ENCODE results near the gene CDC14C. TPM values are rescaled to one million over a fixed set of nuclear protein-coding genes. Genes with fewer than 3 reads are reported as not detected.
"Not testable (repeated sequence)": the region's sequence is repeated elsewhere in the genome, so short reads cannot be mapped to it uniquely, and the experiment has no call there.

CDC14C gene
- polyA plus RNA-seq (ENCODE audit: insufficient read length in 3 of 3) = under 1 TPM in 2 of 3 donors, not detected in 1; 0.04 to 0.11 TPM
- long read RNA-seq, donor 1 = 0 reads
- long read RNA-seq, donor 2 = 0 reads
- long read RNA-seq, donor 3 = 0 reads
- long read RNA-seq, donor 4 = 0 reads
- long read RNA-seq, donor 5 = 0 reads
- long read RNA-seq, donor 6 = 0 reads
- long read RNA-seq, donor 7 = 0 reads
- long read RNA-seq, donor 8 = 0 reads
- long read RNA-seq, donor 9 = 0 reads
- long read RNA-seq, donor 10, partial matches to known transcripts = 0 of 1 reads
- long read RNA-seq, donor 10, other reads (novel, unspliced or antisense) = 0 of 1 reads
- long read RNA-seq, donor 11 = 0 reads
- long read RNA-seq, donor 12 = 0 reads
- long read RNA-seq, donor 13 = 0 reads
- long read RNA-seq, donor 14 = 0 reads
- long read RNA-seq, donor 15 = 0 reads
- long read RNA-seq, donor 16 = 0 reads

GRCh38 chr7:48924433-48924832 is at the start of gene CDC14C:
TSS of gene CDC14C (plus strand) at chr7:48924547. CDS start at chr7:48924673, 126 bp downstream.
- no peak for DNase-seq (ENCODE audit: extremely low read depth in 1 of 11, low read depth in 9 of 11, low spot score in 4 of 11)

GRCh38 chr7:48875045-48875916 is 49.1 kb upstream of the CDC14C start:
- DNase-seq (ENCODE audit: extremely low read depth in 1 of 11, low read depth in 9 of 11, low spot score in 4 of 11) = peak; percentile 9 to 43 (median 22)

- no peak for DNase-seq (ENCODE audit: extremely low read depth in 1 of 11, low read depth in 9 of 11, low spot score in 4 of 11)
These were observed 48.3 kb upstream of the CDC14C start for GRCh38 chr7:48876087-48876486.

GRCh38 chr7:48880851-48881250 is 43.5 kb upstream of the CDC14C start:
- DNase-seq (ENCODE audit: extremely low read depth in 1 of 11, low read depth in 9 of 11, low spot score in 4 of 11) = no peak

- no peak for DNase-seq (ENCODE audit: extremely low read depth in 1 of 11, low read depth in 9 of 11, low spot score in 4 of 11)
These were observed 36.8 kb upstream of the CDC14C start for GRCh38 chr7:48887500-48887899.

- no peak for DNase-seq (ENCODE audit: extremely low read depth in 1 of 11, low read depth in 9 of 11, low spot score in 4 of 11)
These were observed 29.8 kb upstream of the CDC14C start for GRCh38 chr7:48894574-48894973.

- no peak for DNase-seq (ENCODE audit: extremely low read depth in 1 of 11, low read depth in 9 of 11, low spot score in 4 of 11)
These were observed 24.4 kb upstream of the CDC14C start for GRCh38 chr7:48899932-48900331.

GRCh38 chr7:48901966-48902365 is 22.4 kb upstream of the CDC14C start:
- no peak for DNase-seq (ENCODE audit: extremely low read depth in 1 of 11, low read depth in 9 of 11, low spot score in 4 of 11)

GRCh38 chr7:48904975-48905374 is 19.4 kb upstream of the CDC14C start:
- DNase-seq (ENCODE audit: extremely low read depth in 1 of 11, low read depth in 9 of 11, low spot score in 4 of 11) = no peak

- not testable (repeated sequence) for DNase-seq (ENCODE audit: extremely low read depth in 1 of 11, low read depth in 9 of 11, low spot score in 4 of 11)
These were observed 18.7 kb upstream of the CDC14C start for GRCh38 chr7:48905686-48906085.

GRCh38 chr7:48909887-48910286 is 14.5 kb upstream of the CDC14C start:
- not testable (repeated sequence) for DNase-seq (ENCODE audit: extremely low read depth in 1 of 11, low read depth in 9 of 11, low spot score in 4 of 11)

- no peak for DNase-seq (ENCODE audit: extremely low read depth in 1 of 11, low read depth in 9 of 11, low spot score in 4 of 11)
These were observed 7.1 kb downstream of the CDC14C start for GRCh38 chr7:48931481-48931880.

- DNase-seq (ENCODE audit: extremely low read depth in 1 of 11, low read depth in 9 of 11, low spot score in 4 of 11) = no peak
These were observed 8.0 kb downstream of the CDC14C start for GRCh38 chr7:48932126-48932910.

- DNase-seq (ENCODE audit: extremely low read depth in 1 of 11, low read depth in 9 of 11, low spot score in 4 of 11) = no peak
These were observed 9.3 kb downstream of the CDC14C start for GRCh38 chr7:48933549-48934085.

- DNase-seq (ENCODE audit: extremely low read depth in 1 of 11, low read depth in 9 of 11, low spot score in 4 of 11) = no peak
These were observed 14.4 kb downstream of the CDC14C start for GRCh38 chr7:48938539-48939295.

GRCh38 chr7:48943279-48943990 is 19.1 kb downstream of the CDC14C start:
- DNase-seq (ENCODE audit: extremely low read depth in 1 of 11, low read depth in 9 of 11, low spot score in 4 of 11) = no peak

- no peak for DNase-seq (ENCODE audit: extremely low read depth in 1 of 11, low read depth in 9 of 11, low spot score in 4 of 11)
These were observed 31.6 kb downstream of the CDC14C start for GRCh38 chr7:48955916-48956315.

GRCh38 chr7:48959676-48960075 is 35.3 kb downstream of the CDC14C start:
- no peak for DNase-seq (ENCODE audit: extremely low read depth in 1 of 11, low read depth in 9 of 11, low spot score in 4 of 11)
